ENCODE data around the gene CLUH.

The CLUH gene
- 64.5 to 148 (median 85.3) reads per million in 4 experiments for total RNA-seq

- peak; percentile 90 for DNase-seq
Observed at GRCh38 chr17:2711608-2712299, at the start of gene CLUH. CLUH (minus strand) TSS chr17:2711764; CDS start chr17:2711661, 103 bp downstream.

DNA sequence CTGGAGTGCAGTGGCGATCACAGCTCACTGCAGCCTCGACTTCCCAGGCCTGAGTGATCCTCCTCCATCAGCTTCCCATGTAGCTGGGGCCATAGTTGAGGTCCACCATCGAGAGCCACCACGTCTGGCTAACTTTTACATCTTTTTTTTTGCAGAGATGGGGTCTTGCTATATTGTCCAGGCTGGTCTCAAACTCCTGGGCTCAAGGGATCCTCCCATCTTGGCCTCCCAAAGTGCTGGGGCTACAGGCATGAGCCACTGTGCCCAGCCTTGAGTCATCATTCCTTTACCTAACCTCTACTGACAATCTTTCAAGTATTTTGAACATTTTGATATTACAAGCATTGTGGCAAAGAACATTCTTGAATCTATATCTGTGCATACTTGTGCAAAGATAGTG lies 47.3 kb upstream of the CLUH start:
- no peak for DNase-seq

GRCh38 chr17:2755891-2756724 lies 44.5 kb upstream of the CLUH start:
- no peak for DNase-seq

GRCh38 chr17:2751491-2751890 lies 39.9 kb upstream of the CLUH start:
- DNase-seq = no peak

DNA sequence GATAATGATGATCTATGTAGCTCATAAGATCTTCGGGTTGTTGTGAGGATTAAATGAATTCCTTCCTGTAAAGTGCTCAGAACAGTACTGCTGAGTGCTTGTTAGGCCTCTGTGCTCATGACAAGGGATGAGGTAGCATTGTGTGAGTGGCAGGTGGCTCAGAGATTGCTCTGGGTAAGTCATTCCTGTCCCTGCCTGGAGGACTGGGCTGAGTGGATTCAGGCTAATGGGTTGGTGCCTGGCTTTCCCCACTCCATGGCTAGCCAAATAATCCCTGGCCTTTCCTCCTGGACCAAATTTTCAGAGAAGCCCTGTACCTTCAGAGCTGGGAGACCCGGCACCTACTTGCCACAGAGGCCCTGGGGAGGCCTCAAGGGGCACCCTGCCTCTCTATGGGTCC lies 39.2 kb upstream of the CLUH start:
- DNase-seq = no peak

DNA sequence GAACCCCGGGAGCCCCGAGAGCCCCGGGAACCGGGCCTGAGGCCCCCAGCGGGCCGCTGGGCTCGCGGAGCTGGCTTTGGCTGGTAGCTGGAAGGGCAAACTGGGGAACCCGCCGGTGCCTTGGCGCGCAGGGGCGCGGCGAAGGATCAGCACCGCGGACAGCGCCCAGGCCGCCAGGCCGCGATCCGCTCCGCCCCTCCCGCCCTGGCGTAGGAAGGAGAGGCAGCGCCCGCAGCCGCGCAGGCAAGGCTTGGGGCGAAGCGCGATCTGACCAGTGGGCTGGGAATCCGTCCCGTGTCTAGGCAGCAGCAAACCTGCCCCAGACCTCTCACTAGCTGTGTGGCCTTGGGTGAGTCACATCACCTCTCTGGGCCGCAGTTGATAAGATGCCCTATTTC lies 38.2 kb upstream of the CLUH start:
- peak; percentile 39 for DNase-seq

DNA sequence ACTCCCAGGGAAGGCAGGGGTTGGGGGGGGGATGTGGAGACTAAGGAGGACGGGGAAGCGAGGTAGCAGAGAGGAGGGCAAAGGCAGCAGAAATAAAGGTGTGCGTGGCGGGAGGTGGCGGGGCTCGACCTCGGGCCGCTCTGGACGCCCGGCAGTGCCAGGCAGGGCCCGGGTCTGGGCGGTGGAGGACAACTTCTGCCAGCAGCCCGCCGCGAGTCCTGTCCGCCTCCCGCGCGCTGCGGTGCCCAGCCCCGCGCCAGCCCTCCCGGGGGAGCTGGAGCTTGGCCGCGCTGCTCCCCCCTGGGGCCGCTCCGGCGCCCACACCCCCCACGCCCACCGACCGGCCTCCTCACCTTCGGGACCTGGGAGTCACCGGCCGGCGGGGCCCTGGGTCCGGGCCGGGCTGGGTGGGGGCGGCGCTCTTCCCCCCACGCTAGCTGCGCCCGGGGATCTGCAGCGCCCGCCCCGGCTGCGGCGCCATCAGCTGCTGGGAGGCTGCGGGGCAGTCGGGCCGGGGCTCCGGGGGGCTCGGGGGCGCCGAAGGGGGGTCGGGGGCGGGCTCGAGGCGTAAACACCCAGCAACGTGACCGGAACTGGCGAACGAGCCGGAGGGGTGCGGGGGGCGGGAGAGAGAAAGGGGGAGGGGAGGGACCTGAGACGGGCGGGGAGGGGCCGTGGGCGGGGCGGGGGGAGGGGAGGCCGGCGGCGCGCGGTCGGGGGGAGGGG lies 37.7 kb upstream of the CLUH start, which contains the start of gene CCDC92B:
Gene CCDC92B, minus strand, starts transcription at position 595 of the 726 bp plus-strand sequence. CDS start 14,507 bp downstream, outside the sequence.
- no peak for DNase-seq

GRCh38 chr17:2745317-2746037 lies 33.9 kb upstream of the CLUH start:
- no peak for DNase-seq

- no peak for DNase-seq
Observed at GRCh38 chr17:2737693-2738092, 26.1 kb upstream of the CLUH start.

DNA sequence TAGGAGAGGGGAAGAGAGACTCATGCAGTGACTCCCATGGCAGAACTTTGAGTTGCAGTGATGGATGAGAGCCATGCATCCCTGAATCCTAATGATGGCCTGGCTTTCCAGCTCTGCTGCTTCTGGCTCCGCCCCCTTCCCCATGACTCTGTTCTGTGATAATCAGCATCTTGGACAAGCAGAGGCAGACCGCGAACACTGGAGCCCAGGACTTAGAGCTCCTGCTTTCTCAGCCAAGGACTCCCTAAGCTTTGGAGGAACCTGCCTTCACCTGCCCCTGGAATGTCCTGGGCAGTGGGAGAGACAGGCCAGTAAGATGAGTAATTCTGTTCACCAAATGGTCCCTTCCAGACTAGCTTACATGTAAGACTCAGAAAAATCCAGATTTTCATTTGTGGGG lies 25.4 kb upstream of the CLUH start:
- DNase-seq = no peak

DNA sequence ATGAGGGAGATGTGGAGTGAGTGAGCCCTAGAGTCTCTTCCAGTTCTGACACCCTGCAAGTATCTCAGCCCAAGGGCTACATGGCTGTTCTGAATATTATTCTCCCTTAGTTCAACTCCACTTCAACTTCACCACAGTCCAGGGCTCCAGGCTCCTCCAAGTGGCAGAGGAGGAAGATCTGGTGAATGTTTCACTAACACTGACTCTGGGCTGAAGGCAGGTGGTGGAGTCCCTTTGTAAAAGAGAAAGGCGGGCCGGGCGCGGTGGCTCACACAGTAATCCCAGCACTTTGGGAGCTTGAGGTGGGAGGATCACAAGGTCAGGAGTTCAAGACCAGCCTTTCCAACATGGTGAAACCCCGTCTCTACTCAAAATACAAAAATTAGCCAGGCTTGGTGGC lies 24.3 kb upstream of the CLUH start:
- DNase-seq = no peak

DNA sequence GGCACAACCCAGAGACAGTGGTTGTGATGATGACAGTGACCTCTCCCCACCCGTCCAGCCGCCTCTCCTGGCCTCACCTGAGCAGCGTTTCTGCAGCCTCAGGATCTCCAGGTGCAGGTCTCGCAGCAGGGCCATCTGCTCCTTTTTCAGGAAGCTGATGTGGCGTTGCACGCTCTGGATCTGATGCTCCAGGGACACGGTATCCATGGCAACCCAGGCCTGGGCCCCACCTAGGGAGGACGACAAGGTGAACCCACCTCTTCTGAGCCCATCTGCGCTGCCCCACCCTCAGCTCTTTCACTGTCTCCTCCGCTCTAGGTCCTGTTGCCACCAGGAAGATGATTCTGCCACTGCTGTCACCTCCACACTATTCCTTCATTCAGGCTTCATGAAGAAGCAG lies 23.4 kb upstream of the CLUH start:
- DNase-seq = no peak

DNA sequence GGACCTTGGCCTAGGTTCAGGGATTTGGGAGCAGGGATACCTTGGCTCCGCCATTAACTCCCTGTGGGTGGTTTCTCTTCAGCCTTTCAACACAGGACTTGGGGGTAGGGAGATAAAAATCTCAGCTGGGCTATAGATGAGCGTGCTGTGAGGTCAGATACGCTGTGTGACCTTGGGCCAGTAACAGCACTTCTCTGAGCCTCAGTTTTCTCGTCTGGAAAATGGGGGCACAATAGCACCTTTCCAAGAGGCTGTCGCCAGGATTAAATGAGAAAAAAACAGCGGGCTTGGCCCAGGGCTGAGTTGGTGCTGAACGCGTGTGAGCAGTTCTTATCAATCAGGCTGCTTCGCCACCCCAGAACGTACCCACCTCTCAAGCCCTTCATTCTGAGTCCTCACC lies 20.2 kb upstream of the CLUH start:
- DNase-seq = no peak

DNA sequence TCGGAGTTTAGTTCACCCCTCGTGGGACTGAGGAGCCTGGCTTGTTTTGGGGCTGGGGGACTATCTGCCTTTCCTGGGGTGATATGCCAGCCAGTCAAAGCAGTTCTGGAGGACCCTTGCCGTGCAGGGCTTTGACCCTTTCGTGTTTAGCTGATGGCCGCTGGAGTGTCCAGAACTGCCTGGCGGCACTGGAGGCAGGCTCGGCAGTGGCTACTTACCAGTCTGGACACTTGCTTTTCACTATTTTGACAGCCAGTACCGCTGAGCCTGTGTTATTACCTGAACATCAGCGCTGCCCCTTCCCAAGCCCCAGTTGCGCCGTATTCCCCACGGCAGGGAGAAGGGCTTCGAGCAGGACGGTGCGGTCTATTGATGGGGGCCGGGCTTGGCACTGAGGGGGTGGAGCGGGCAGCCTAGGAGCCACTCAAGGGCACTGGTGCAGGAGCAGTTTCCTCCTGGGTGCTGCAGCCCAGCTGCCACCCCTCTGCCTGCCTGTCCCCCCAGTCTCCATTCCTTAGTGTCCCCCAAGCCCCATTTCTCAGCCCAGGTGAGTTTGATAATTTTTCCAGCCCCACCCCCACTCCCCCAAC lies 19.3 kb upstream of the CLUH start:
- no peak for DNase-seq

GRCh38 chr17:2724784-2725164 lies 13.2 kb upstream of the CLUH start:
- DNase-seq = no peak

- no peak for DNase-seq
Observed at GRCh38 chr17:2723997-2724783, 12.6 kb upstream of the CLUH start.

- no peak for DNase-seq
Observed at GRCh38 chr17:2723505-2723996, 12.0 kb upstream of the CLUH start.

- no peak for DNase-seq
Observed at GRCh38 chr17:2722611-2723010, 11.0 kb upstream of the CLUH start.

DNA sequence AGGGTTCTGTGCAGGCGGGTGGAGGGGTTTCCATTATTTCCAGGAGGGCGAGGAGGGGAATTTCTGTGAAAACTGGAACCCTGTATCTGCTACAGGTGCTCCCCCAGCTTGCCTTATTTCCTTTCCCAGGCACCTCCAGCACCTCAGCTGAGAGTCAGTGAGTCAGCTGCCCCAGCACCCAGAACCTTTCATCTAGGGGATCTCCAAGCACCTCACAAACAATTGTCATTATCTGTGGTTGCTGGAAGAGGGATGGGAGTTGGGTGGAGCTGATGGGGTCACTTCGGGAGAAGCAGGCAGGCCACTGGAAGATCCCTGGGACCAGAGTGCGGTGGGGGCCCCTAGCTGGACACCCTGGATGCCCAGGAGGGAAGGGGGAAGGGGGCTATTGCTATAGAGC lies 10.0 kb upstream of the CLUH start:
- DNase-seq = no peak

DNA sequence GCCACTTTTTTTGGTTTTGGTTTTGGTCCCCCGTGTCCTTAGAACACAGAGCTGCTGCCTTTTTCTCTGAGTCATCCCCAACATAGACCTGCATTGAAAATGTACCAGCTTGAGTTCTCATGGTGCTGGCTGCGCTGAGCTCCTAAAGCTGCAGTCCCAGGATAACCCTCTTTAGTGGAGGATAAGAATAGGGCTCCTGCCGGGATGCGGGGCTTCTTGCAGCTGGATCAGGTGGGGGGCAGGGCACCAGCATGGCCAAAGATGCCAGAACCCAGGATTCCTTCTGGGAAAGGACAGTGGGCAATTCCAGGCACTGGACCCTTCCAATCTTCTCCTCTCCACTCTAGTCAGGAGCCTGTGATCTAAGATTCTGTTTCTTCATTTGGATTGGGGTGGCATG lies 8.3 kb upstream of the CLUH start:
- DNase-seq = no peak

All from effector CD8-positive, alpha-beta T cell (primary cell).